Natural killer cell treated with Interleukin-12 subunit alpha and Interleukin-12 subunit beta and Interleukin-15 and Interleukin-18, amount 100 ng/mL, for 72 hours (primary cell): ENCODE data around the gene CLCNKA. TPM values are rescaled to one million over a fixed set of nuclear protein-coding genes. Genes with fewer than 3 reads are reported as not detected.
"Not testable (repeated sequence)": the region's sequence is repeated elsewhere in the genome, so short reads cannot be mapped to it uniquely, and the experiment has no call there.

Experiments
- ATAC-seq, 2 donors: fragments of 150-1000 bp; cut with Tn5 transposase in 1 of 2; sonication (Bioruptor Pico), chemical (Tn5 transposase) in 1 of 2; 2 replicates each; pipeline ENCODE4 v1.10.0; 2021
- DNase-seq: peaks from one replicate; pipeline ENCODE4 v3.0.0; 2022; ENCODE audit warnings: low spot score
- H3K27ac Mint-ChIP-seq, 2 donors: 1 replicate in 1 of 2; 2 replicates in 1 of 2; pipeline ENCODE4 v1.8.0; 2022; ENCODE audit warnings: mixed read lengths in 2 of 2, mild to moderate bottlenecking in 1 of 2, moderate library complexity in 1 of 2
- H3K27me3 Mint-ChIP-seq, 2 donors: 1 replicate in 1 of 2; 2 replicates in 1 of 2; pipeline ENCODE4 v1.8.0; 2022; ENCODE audit warnings: mixed read lengths in 2 of 2
- H3K36me3 Mint-ChIP-seq: one replicate; pipeline ENCODE4 v1.8.0; 2022; ENCODE audit warnings: mixed read lengths
- H3K4me1 Mint-ChIP-seq, 2 donors: 1 replicate in 1 of 2; 2 replicates in 1 of 2; pipeline ENCODE4 v1.8.0; 2022; ENCODE audit warnings: low read depth in 2 of 2, mixed read lengths in 2 of 2, mild to moderate bottlenecking in 1 of 2
- H3K4me3 Mint-ChIP-seq: one replicate; pipeline ENCODE4 v1.8.0; 2022; ENCODE audit warnings: mixed read lengths
- H3K9me3 Mint-ChIP-seq: 2 replicates; pipeline ENCODE4 v1.8.0; 2022; ENCODE audit warnings: mixed read lengths
- total RNA-seq, 2 donors: library from RNA; stranded (reverse); gene quantifications; one replicate each; pipeline ENCODE4 v1.2.3, GENCODE V29; 2022

The CLCNKA gene
- total RNA-seq, 2 donors from 2014 or later, result 0.24 TPM; not detected in 1

- ATAC-seq, result no peak
- Mint-ChIP-seq H3K27me3 (no peaks in the 10 kb centered on the region), H3K36me3 (no peaks in the 10 kb centered on the region), H3K27ac (no peak overlapping the region), H3K4me1 (peaks cover 0 to 2% of the 10 kb centered on the region in 2 donors), H3K4me3 (no peak overlapping the region), H3K9me3 (no peaks in the 10 kb centered on the region)
- no peak for DNase-seq
These were observed 30.2 kb upstream of the CLCNKA start for GRCh38 chr1:15991427-15992186.

DNA sequence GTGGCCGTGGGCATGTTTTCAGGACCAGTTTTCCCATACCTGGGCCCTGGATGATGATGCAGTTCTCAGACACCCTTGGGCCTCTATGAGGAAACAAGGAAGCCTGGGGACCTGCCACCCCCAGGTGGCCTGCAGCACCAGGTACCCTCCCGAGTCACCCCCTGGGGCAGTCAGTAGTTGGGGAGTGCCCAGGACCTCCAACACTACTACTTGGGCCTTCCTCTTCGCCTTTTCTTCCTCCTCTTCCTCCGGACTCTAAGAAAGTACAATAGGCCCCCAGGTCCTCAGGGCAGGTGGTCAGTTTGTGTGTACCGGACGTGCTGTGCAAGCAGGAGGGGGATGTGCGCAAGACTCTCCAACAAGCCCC is 29.7 kb upstream of the CLCNKA start:
- Mint-ChIP-seq H3K27ac (no peak overlapping the region), H3K4me3 (no peak overlapping the region), H3K4me1 (peaks cover 0 to 2% of the 10 kb centered on the region in 2 donors), H3K9me3 (no peaks in the 10 kb centered on the region), H3K36me3 (no peaks in the 10 kb centered on the region), H3K27me3 (no peaks in the 10 kb centered on the region)
- no peak for ATAC-seq
- DNase-seq, result no peak

DNA sequence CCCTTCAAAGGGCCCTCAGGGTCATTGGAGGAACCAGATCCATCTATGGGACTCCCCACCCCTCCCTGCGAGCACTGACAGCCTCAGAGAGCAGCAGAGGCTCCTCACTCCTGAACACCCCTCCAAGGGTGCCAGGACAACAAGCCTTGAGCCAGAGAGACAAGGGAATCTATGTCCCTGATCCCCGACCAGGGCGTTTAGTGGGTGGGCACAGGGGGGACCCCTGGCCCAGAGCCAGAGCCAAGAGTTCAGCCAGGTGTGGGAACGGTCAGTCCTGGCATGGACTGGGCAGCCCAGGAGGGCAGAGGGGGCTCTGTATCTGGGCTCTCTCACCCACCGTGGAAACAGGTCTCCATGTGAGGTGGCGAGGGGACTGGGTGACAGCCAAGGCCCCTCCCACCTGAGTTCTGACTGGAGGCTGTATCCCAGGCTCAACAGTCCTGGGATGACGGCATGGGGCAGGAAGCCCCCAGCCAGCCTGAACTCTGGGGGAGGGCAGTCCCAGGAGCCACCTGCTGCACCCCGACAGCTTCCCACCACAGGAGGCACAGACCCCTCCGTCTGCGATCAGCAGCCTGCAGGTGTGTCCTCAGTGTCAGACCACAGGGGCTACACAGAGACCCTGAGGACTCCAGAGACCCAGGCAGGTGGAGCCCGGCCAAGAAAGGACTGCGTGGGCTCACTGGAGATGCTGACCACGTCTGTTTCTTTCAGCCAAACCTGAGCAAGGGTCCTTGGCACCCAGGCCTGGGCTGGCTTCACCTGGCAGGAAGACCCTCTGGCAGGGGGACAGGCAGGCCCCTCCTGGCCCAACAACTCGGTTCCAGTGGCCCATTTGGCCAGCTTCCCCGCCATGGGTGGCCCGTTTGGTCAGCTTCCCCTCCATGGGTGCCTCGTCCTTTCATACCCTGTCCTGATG is 29.0 kb upstream of the CLCNKA start:
- Mint-ChIP-seq H3K4me1 (peaks cover 0 to 2% of the 10 kb centered on the region in 2 donors), H3K9me3 (no peaks in the 10 kb centered on the region)

DNA sequence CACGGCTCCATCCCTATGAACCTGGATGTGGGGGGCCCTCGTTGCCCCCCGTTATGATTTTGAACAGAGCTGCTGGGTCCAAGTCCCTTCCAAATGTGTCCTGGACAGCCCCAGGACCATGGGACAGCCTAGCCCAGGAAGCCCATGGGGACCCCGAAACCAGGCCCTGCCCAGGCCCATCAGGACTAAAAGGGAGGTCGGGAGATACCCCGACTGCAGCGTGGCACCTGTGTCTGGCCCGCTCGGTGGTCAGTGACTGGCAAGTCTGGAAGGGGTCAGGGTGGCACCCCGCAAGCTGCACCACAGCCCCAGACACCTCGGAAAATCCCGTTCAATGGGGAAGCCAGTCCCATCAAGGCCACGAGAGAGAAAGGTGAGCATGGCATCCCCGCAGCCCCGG is 28.2 kb upstream of the CLCNKA start:
- no peak for ATAC-seq
- H3K27me3 Mint-ChIP-seq, result peaks cover 0 to under 1% of the 10 kb centered on the region in 2 donors
- no peak overlapping the region for H3K27ac Mint-ChIP-seq

More for the DNA sequence above, 29.0 kb upstream of the CLCNKA start:
- DNase-seq (no peak), ATAC-seq (no peak)
- Mint-ChIP-seq H3K27ac (no peak overlapping the region), H3K36me3 (no peaks in the 10 kb centered on the region), H3K27me3 (no peaks in the 10 kb centered on the region), H3K4me3 (no peak overlapping the region)

DNA sequence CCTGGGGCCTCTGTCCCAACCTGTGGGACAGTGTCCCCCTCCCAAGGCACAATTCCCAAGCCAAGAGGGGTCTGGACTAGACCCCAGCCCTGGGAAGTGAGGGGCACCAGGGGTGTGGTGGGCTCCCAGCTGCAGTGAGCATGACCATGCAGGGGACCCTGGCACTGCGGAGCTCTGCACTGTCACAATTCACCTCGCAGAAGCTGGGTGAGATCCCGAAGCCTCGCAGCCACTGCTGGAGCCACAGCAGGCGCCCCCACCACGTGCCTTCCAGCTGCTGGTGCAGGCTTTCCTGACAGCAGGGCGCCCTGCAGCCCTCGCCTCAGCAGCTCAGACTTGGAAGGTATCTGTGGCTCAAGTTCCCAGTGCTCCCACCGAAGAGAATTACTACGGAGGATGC is 27.8 kb upstream of the CLCNKA start:
- Mint-ChIP-seq H3K27ac (no peak overlapping the region), H3K36me3 (no peaks in the 10 kb centered on the region), H3K4me1 (peaks cover 0 to 2% of the 10 kb centered on the region in 2 donors), H3K9me3 (no peaks in the 10 kb centered on the region), H3K4me3 (no peak overlapping the region), H3K27me3 (peaks cover 0 to 2% of the 10 kb centered on the region in 2 donors)
- DNase-seq, result no peak
- ATAC-seq, result no peak

More for the DNA sequence above, 28.2 kb upstream of the CLCNKA start:
- Mint-ChIP-seq H3K4me3 (no peak overlapping the region), H3K36me3 (no peaks in the 10 kb centered on the region), H3K4me1 (peaks cover 0 to 2% of the 10 kb centered on the region in 2 donors), H3K9me3 (no peaks in the 10 kb centered on the region)
- no peak for DNase-seq

DNA sequence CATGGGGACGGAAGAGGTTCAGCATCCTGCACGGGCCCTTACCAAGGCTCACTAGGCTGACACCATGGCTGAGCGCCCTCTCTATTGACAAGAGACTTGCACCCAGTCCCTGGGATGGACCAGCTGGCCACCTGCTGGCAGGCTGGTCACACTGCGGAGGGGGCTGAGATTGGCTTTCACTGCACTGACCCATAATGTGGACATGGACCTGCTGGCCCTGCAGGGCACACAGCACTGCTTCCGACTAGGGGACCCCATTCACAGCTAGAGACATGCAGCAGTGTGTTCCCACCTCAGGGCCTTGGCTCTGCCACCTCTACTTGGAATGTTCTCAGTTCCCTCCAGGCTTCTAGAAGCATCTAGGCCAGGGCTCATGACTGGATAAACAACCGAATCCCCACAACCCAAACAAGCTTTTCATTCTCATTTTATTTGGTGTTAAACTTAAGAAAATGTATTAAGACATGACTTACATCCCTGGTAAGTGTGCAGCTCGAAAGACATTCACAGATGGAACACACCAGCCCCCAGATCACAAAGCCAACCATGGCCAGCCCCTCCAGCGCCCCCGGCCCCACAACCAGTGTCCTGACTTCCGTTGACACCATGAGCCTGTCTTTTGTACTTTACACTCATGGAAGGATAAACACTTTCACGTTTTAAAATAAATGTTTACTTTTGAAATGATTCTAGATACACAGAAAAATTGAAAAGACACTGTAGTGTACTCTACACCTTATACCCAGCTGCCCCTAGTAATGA is 27.1 kb upstream of the CLCNKA start:
- ATAC-seq (peak; percentile 71 to 83), DNase-seq (no peak)
- H3K36me3 Mint-ChIP-seq, result no peaks in the 10 kb centered on the region
- H3K9me3 Mint-ChIP-seq, result no peaks in the 10 kb centered on the region
- H3K4me1 Mint-ChIP-seq, result peaks cover 0 to 2% of the 10 kb centered on the region in 2 donors
- H3K27ac Mint-ChIP-seq, result no peak overlapping the region
- peaks cover 0 to 2% of the 10 kb centered on the region in 2 donors for H3K27me3 Mint-ChIP-seq
- H3K4me3 Mint-ChIP-seq, result no peak overlapping the region

DNA sequence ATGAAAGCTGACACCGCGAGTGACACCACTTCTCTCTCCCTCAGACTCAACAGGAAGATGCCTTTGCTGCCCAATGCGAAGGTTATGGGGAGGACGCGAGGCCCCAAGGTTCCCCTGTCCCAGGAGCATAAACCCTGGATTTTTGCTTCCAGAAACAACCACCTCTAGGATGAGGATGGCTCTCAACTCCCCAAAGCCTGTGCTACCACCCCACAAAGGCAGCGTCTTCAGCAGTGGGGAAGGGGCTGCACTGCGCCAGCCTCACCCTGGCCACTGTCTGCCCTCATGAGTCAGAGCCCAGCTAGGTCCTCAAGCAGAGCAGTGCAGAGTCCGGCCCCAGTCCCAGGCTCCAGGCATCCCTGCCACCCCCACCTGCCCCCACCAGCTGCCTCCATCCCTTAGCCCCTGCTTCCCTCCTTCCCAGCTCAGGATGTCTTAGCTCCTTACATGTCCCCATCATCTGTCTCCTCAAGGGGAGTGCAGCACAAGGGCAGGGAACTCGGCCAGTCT is 24.7 kb upstream of the CLCNKA start:
- peaks cover 5 to 7% of the 10 kb centered on the region in 2 donors for H3K27me3 Mint-ChIP-seq
- ATAC-seq (peak in 1 of 2 donors; percentile 18), DNase-seq (no peak)
- no peak overlapping the region for H3K27ac Mint-ChIP-seq
- H3K4me1 Mint-ChIP-seq, result peaks cover 0 to 2% of the 10 kb centered on the region in 2 donors
- H3K4me3 Mint-ChIP-seq, result no peak overlapping the region
- H3K9me3 Mint-ChIP-seq, result no peaks in the 10 kb centered on the region
- no peaks in the 10 kb centered on the region for H3K36me3 Mint-ChIP-seq

DNA sequence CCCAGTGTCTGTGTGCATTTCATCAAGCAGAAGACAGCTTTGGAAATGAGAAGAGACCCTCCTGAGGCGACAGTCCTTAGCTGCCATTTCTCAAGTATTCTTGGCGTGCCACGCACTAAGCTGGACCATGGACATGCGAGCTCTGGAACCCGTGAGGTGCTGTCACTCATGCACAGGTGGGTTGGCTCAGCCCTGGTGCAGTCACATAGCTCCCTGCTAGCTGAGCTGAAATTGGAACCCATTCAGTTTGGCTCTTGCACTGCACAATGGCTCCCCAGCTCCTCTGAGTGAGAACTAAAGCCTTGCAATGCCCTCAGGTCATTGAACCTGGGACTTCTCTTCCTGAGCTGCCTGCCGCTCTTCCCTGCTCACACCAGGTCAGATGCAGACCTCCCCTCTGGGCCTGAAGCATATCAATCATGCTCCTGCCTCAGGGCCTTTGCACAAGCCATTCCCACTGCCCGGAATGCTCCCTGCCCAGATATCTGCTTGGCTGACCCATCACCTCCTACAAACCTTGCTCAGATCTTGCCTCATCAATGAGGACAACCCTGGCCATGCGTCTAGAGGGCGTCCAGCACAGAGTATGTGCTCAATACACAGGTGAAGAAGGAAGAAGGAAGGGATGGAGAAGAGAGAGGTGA is 24.1 kb upstream of the CLCNKA start:
- Mint-ChIP-seq H3K27ac (no peak overlapping the region), H3K4me3 (no peak overlapping the region), H3K36me3 (no peaks in the 10 kb centered on the region), H3K9me3 (no peaks in the 10 kb centered on the region), H3K27me3 (peaks cover 5 to 7% of the 10 kb centered on the region in 2 donors), H3K4me1 (peaks cover 0 to 2% of the 10 kb centered on the region in 2 donors)
- DNase-seq (no peak), ATAC-seq (no peak)

DNA sequence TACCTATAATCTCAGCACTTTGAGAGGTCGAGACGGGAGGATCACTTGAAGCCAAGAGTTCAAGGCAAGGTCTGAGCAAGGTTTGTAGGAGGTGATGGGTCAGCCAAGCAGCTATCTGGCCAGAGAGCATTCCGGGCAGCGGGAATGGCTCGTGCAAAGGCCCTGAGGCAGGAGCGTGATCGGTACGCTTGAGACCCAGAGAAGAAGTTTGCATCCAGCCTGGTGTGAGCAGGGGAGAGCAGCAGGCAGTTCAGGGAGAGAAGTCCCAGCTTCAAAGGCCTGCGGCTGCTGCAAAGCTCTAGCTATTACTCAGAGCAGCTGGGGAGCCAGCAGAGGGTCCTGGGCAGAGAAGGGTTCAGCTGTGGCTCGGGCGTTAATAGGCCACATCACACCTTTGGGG is 22.9 kb upstream of the CLCNKA start:
- no peak for ATAC-seq
- no peak for DNase-seq
- no peak overlapping the region for H3K4me3 Mint-ChIP-seq
- no peaks in the 10 kb centered on the region for H3K9me3 Mint-ChIP-seq
- no peaks in the 10 kb centered on the region for H3K36me3 Mint-ChIP-seq
- peaks cover 0 to 2% of the 10 kb centered on the region in 2 donors for H3K4me1 Mint-ChIP-seq
- H3K27me3 Mint-ChIP-seq, result peaks cover 5 to 7% of the 10 kb centered on the region in 2 donors
- no peak overlapping the region for H3K27ac Mint-ChIP-seq

DNA sequence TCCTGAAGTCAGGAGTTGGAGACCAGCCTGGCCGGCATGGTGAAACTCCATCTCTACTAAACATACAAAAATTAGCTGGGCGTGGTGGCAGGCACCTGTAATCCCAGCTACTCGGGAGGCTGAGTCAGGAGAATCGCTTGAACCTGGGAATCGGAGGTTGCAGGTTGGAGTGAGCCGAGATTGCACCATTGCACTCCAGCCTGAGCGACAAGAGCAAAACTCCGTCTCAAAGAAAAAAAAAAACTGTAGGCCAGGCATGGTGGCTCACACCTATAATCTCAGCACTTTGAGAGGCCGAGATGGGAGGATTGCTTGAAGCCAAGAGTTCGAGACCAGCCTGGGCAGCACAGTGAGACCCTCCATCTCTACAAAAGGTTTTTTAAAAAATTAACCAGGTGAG is 20.6 kb upstream of the CLCNKA start:
- H3K4me3 Mint-ChIP-seq, H3K27ac Mint-ChIP-seq, H3K9me3 Mint-ChIP-seq, ATAC-seq, H3K27me3 Mint-ChIP-seq, H3K36me3 Mint-ChIP-seq, H3K4me1 Mint-ChIP-seq, DNase-seq: not testable (repeated sequence)

- Mint-ChIP-seq H3K9me3 (no peaks in the 10 kb centered on the region), H3K27me3 (peaks cover 4 to 5% of the 10 kb centered on the region in 2 donors), H3K4me1 (peaks cover 8 to 15% of the 10 kb centered on the region in 2 donors), H3K27ac (no peak overlapping the region), H3K36me3 (no peaks in the 10 kb centered on the region), H3K4me3 (no peak overlapping the region)
- ATAC-seq, result no peak
- DNase-seq, result no peak
These were observed 16.2 kb upstream of the CLCNKA start for GRCh38 chr1:16005597-16005996.

DNA sequence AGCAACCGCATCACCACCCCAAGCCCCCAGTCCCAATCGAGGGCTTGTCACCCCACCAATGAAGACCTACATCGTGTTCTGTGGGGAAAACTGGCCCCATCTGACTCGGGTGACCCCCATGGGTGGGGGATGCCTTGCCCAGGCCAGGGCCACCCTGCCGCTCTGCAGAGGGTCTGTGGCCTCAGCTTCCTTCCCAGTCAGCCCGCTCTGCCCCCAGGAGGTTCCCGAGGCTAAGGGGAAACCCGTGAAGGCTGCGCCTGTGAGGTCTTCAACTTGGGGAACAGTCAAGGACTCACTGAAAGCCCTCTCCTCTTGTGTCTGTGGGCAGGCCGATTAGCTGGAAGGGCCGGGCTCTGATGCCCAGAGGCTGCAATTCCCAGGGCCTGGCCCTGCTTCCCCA is 15.8 kb upstream of the CLCNKA start:
- no peaks in the 10 kb centered on the region for H3K9me3 Mint-ChIP-seq
- ATAC-seq (no peak), DNase-seq (no peak)
- H3K36me3 Mint-ChIP-seq, result no peaks in the 10 kb centered on the region
- peaks cover 8 to 15% of the 10 kb centered on the region in 2 donors for H3K4me1 Mint-ChIP-seq
- peaks cover under 1 to 2% of the 10 kb centered on the region in 2 donors for H3K27me3 Mint-ChIP-seq
- peak overlapping the region in 1 of 2 donors; percentile 38 for H3K27ac Mint-ChIP-seq
- no peak overlapping the region for H3K4me3 Mint-ChIP-seq
